ENCODE results near the gene SLC50A1.
A peak's percentile ranks its signal among the peaks of the same experiment; 100 is the strongest.

The SLC50A1 gene

GRCh38 chr1:155168456-155169210, 33.0 kb downstream of the SLC50A1 start (continued):
- TF ChIP-seq ZNF274 (IDR thresholded peaks at IDR 0.05; ENCODE audit: low read length), result no peak
- TF ChIP-seq ZNF274 (tag by site-specific recombination; IDR thresholded peaks at IDR 0.05; ENCODE audit: borderline replicate concordance), result no peak
- TF ChIP-seq ZNF560 (tag by site-specific recombination; IDR thresholded peaks at IDR 0.05; ENCODE audit: borderline replicate concordance), result no peak
- TF ChIP-seq ZNF585B (tag by site-specific recombination; IDR thresholded peaks at IDR 0.05), result no peak
- no peak for TF ChIP-seq ZNF555 (tag by site-specific recombination; conservative IDR thresholded peaks at IDR 0.05)
- TF ChIP-seq ZNF596 (tag by site-specific recombination; IDR thresholded peaks at IDR 0.05), result no peak
- no peak for TF ChIP-seq ZNF19 (tag by site-specific recombination; IDR thresholded peaks at IDR 0.05; ENCODE audit: low read depth)
- TF ChIP-seq ZNF600 (tag by site-specific recombination; IDR thresholded peaks at IDR 0.05), result no peak

- Histone ChIP-seq H3K9me3 (ENCODE audit: control insufficient read depth, insufficient read depth, low read depth, low read length) (no peaks in the 10 kb centered on the region), H3K4me1 (ENCODE audit: control insufficient read depth, insufficient read depth, low read length) (no peaks in the 10 kb centered on the region; the same call in 1 of the 2 replicates), H3K4me3 (ENCODE audit: low read depth, low read length) (no peak overlapping the region), H3K36me3 (ENCODE audit: control insufficient read depth in 2 of 2, insufficient read depth in 1 of 2, low read length in 2 of 2) (peaks cover 5 to 31% of the 10 kb centered on the region in 2 experiments; a peak in 2 of 3 replicates), H3K27ac (ENCODE audit: extremely low read depth, low read depth, low read length) (no peak overlapping the region)
- TF ChIP-seq ZBTB7A (tag by site-specific recombination; IDR thresholded peaks at IDR 0.05; ENCODE audit: low read depth) (no peak), ZNF558 (tag by site-specific recombination; IDR thresholded peaks at IDR 0.05) (no peak), PATZ1 (tag by site-specific recombination; IDR thresholded peaks at IDR 0.05) (no peak), PRDM1 (tag by site-specific recombination; IDR thresholded peaks at IDR 0.05) (no peak), ZNF639 (tag by site-specific recombination; IDR thresholded peaks at IDR 0.05) (no peak), ZNF629 (tag by site-specific recombination; IDR thresholded peaks at IDR 0.05) (no peak), GLIS2 (tag by site-specific recombination; IDR thresholded peaks at IDR 0.05) (no peak), ZNF449 (tag by site-specific recombination; IDR thresholded peaks at IDR 0.05) (no peak)
- CTCF ChIA-PET, result interaction anchor here (0.6 to 12.2 kb wide), 14 partner anchors 10 to 151 kb away, joined by 3 to 439 read pairs (median 4); partner anchors contain the start of gene RUSC1
- POLR2A ChIA-PET, result no interaction called here
Measured at GRCh38 chr1:155169541-155169940, 33.9 kb downstream of the SLC50A1 start.

GRCh38 chr1:155170101-155170785, 34.6 kb downstream of the SLC50A1 start:
- Histone ChIP-seq H3K9me3 (ENCODE audit: control insufficient read depth, insufficient read depth, low read depth, low read length) (no peaks in the 10 kb centered on the region), H3K27ac (ENCODE audit: extremely low read depth, low read depth, low read length) (no peak overlapping the region), H3K36me3 (ENCODE audit: control insufficient read depth in 2 of 2, insufficient read depth in 1 of 2, low read length in 2 of 2) (peaks cover 5 to 31% of the 10 kb centered on the region in 2 experiments; a peak in 2 of 3 replicates), H3K4me1 (ENCODE audit: control insufficient read depth, insufficient read depth, low read length) (no peaks in the 10 kb centered on the region; the same call in 1 of the 2 replicates), H3K4me3 (ENCODE audit: low read depth, low read length) (no peak overlapping the region)
- peak; percentile 60; the same call in 1 of the 2 replicates for TF ChIP-seq ZNF362 (tag by site-specific recombination; IDR thresholded peaks at IDR 0.05)
- peak; percentile 64 for TF ChIP-seq ZNF121 (tag by site-specific recombination; IDR thresholded peaks at IDR 0.05)
- TF ChIP-seq ZNF624 (tag by site-specific recombination; IDR thresholded peaks at IDR 0.05), result no peak
- CTCF ChIA-PET, result interaction anchor here (0.6 to 12.2 kb wide), 13 partner anchors 23 to 1506 kb away, joined by 3 to 439 read pairs (median 4); partner anchors contain the start of gene DPM3
- POLR2A ChIA-PET, result interaction anchor here (1.7 kb wide), 1 partner anchor 24 kb away, joined by 3 read pairs; no protein-coding TSS in a partner anchor

Data from HEK293 (cell line).